ENCODE data around the gene CD3E. TPM values are rescaled to one million over a fixed set of nuclear protein-coding genes. Genes with fewer than 3 reads are reported as not detected.

Gene CD3E
- total and polyA plus RNA-seq, 9 of the 15 experiments (the other 6 are each of a cell fraction or from before 2014, with no cell fraction given) = 0.07 to 0.62 (median 0.19) TPM; not detected in 5

DNA sequence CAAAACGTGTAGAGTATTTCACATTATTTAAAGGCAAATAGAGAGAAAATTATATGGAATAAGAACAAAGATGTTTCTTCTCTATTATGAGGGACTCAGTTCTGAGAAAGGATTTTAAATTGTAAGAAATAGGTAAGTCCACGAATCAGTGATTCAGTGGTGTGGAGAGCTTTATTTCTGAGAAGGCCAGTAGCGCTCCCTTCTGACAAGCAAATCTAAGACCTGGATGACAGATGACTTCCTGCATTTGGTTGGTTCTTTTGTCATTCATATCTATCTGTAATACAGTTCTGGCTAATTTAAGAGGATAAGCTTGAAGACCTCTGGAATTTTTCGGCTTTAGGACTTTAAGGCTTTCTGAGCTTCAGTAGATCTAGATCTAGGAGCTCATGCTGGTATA, 7.0 kb downstream of the CD3E start:
- Histone ChIP-seq H3K79me2 (ENCODE audit: control insufficient read depth, insufficient read depth, low read length) (no peaks in the 10 kb centered on the region), H3K4me2 (ENCODE audit: insufficient read depth, low read length) (no peak overlapping the region), H3K4me3 (no peak overlapping the region), H3K4me1 (replicated peaks in 1 of 2; ENCODE audit: control insufficient read depth in 2 of 2, insufficient read depth in 2 of 2, low read length in 2 of 2) (peaks cover 12 to 31% of the 10 kb centered on the region in 2 experiments), H2AFZ (ENCODE audit: low read depth, low read length) (peak overlapping the region; percentile 34; the same call in 1 of the 2 replicates), H3K9me3 (replicated peaks; ENCODE audit: control insufficient read depth, insufficient read depth, low read depth, low read length) (no peaks in the 10 kb centered on the region), H4K20me1 (replicated peaks; ENCODE audit: control insufficient read depth, insufficient read depth, low read length) (no peaks in the 10 kb centered on the region), H3K27ac (ENCODE audit: extremely low read depth, low read depth, low read length) (no peak overlapping the region; the same call in 2 of the 3 replicates), H3K27me3 (ENCODE audit: control insufficient read depth in 2 of 2, insufficient read depth in 2 of 2, low read length in 2 of 2) (peaks cover 0 to 7% of the 10 kb centered on the region in 2 experiments; a peak in 1 of 5 replicates), H3K9me1 (ENCODE audit: control insufficient read depth, insufficient read depth, low read length) (peaks cover 3% of the 10 kb centered on the region), H3K36me3 (ENCODE audit: control insufficient read depth, insufficient read depth, low read length) (no peaks in the 10 kb centered on the region), H3K9ac (ENCODE audit: insufficient read depth in 1 of 2, low read depth in 2 of 2, low read length in 2 of 2) (no peak overlapping the region)
- intact Hi-C loops (cut with micrococcal nuclease) = loop anchor here (1.0 to 5.0 kb wide), 2 partner anchors 36 to 113 kb away; no protein-coding TSS in a partner anchor
- DNase-seq (ENCODE audit: extremely low read depth in 1 of 4, low spot score in 3 of 4) (peak in 1 of 4 experiments; percentile 38), FAIRE-seq (peak; percentile 29), ATAC-seq (peak; percentile 41; the same call in 2 of the 3 replicates)
- TF ChIP-seq RBM22 (IDR thresholded peaks at IDR 0.05; ENCODE audit: low read depth, low read length, poor library complexity, severe bottlenecking) = no peak
- TF ChIP-seq, protein P1, sequence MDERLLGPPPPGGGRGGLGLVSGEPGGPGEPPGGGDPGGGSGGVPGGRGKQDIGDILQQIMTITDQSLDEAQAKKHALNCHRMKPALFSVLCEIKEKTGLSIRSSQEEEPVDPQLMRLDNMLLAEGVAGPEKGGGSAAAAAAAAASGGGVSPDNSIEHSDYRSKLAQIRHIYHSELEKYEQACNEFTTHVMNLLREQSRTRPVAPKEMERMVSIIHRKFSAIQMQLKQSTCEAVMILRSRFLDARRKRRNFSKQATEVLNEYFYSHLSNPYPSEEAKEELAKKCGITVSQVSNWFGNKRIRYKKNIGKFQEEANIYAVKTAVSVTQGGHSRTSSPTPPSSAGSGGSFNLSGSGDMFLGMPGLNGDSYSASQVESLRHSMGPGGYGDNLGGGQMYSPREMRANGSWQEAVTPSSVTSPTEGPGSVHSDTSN (CRISPR knock-in tag; IDR thresholded peaks at IDR 0.05; ENCODE audit: low read depth) = no peak
- TF ChIP-seq, protein P1 (tag; conservative IDR thresholded peaks at IDR 0.05; ENCODE audit: low read depth) = peak; percentile 62; the same call in 1 of the 2 replicates
- TF ChIP-seq BDP1 (IDR thresholded peaks at IDR 0.05; ENCODE audit: insufficient read depth, insufficient read length) = no peak
- TF ChIP-seq ZNF75A (CRISPR knock-in tag; IDR thresholded peaks at IDR 0.05) = no peak
- TF ChIP-seq, protein P2, sequence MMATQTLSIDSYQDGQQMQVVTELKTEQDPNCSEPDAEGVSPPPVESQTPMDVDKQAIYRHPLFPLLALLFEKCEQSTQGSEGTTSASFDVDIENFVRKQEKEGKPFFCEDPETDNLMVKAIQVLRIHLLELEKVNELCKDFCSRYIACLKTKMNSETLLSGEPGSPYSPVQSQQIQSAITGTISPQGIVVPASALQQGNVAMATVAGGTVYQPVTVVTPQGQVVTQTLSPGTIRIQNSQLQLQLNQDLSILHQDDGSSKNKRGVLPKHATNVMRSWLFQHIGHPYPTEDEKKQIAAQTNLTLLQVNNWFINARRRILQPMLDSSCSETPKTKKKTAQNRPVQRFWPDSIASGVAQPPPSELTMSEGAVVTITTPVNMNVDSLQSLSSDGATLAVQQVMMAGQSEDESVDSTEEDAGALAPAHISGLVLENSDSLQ (IDR thresholded peaks at IDR 0.05) = peak; percentile 47
- TF ChIP-seq, protein P3, sequence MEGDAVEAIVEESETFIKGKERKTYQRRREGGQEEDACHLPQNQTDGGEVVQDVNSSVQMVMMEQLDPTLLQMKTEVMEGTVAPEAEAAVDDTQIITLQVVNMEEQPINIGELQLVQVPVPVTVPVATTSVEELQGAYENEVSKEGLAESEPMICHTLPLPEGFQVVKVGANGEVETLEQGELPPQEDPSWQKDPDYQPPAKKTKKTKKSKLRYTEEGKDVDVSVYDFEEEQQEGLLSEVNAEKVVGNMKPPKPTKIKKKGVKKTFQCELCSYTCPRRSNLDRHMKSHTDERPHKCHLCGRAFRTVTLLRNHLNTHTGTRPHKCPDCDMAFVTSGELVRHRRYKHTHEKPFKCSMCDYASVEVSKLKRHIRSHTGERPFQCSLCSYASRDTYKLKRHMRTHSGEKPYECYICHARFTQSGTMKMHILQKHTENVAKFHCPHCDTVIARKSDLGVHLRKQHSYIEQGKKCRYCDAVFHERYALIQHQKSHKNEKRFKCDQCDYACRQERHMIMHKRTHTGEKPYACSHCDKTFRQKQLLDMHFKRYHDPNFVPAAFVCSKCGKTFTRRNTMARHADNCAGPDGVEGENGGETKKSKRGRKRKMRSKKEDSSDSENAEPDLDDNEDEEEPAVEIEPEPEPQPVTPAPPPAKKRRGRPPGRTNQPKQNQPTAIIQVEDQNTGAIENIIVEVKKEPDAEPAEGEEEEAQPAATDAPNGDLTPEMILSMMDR (IDR thresholded peaks at IDR 0.05 in 2 of 3, conservative IDR thresholded peaks at IDR 0.05 in 1 of 3; ENCODE audit: insufficient read depth in 2 of 3, low read depth in 1 of 3, low read length in 3 of 3) = peak in 2 of 3 experiments; percentile 13 to 33; a peak in 1 of 6 replicates
- no peak for TF ChIP-seq MAZ (CRISPR knock-in tag; conservative IDR thresholded peaks at IDR 0.05 in 1 of 2, IDR thresholded peaks at IDR 0.05 in 1 of 2)
- TF ChIP-seq RAD21 (CRISPR knock-in tag; conservative IDR thresholded peaks at IDR 0.05 in 1 of 2, IDR thresholded peaks at IDR 0.05 in 1 of 2) = peak in 1 of 2 experiments; percentile 53; a peak in 3 of 4 replicates
- no peak for TF ChIP-seq HNRNPLL (IDR thresholded peaks at IDR 0.05; ENCODE audit: low read depth, low read length, poor library complexity, severe bottlenecking)
- peak; percentile 89 for TF ChIP-seq MEIS2 (IDR thresholded peaks at IDR 0.05; ENCODE audit: partially characterized antibody)
- TF ChIP-seq, protein P4, sequence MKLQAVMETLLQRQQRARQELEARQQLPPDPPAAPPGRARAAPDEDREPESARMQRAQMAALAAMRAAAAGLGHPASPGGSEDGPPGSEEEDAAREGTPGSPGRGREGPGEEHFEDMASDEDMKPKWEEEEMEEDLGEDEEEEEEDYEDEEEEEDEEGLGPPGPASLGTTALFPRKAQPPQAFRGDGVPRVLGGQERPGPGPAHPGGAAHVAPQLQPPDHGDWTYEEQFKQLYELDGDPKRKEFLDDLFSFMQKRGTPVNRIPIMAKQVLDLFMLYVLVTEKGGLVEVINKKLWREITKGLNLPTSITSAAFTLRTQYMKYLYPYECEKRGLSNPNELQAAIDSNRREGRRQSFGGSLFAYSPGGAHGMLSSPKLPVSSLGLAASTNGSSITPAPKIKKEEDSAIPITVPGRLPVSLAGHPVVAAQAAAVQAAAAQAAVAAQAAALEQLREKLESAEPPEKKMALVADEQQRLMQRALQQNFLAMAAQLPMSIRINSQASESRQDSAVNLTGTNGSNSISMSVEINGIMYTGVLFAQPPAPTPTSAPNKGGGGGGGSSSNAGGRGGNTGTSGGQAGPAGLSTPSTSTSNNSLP (IDR thresholded peaks at IDR 0.05; ENCODE audit: borderline replicate concordance, low read depth, low read length) = 0 out of 2 replicates have a peak, but pooled peaks have one; percentile 16
- no TSS peak for BruUV-seq (replicated peaks)
- ChIA-PET POLR2A (no interaction called here), CTCF (ENCODE audit: low intra/inter-chr PET ratio) (no interaction called here)
- in situ Hi-C loops (cut with MboI) = no loop called here
- WGBS (ENCODE audit: insufficient coverage, low coverage, missing lambda C conversion rate) = 4% methylated on average over 4 of the region's 4 CpGs

All from K562 (cell line).